ENCODE data around the gene ATP5IF1. TPM values are rescaled to one million over a fixed set of nuclear protein-coding genes. Genes with fewer than 3 reads are reported as not detected.

ATP5IF1 gene
- total RNA-seq, 1 donor from 2014 or later, result 128 TPM

DNA sequence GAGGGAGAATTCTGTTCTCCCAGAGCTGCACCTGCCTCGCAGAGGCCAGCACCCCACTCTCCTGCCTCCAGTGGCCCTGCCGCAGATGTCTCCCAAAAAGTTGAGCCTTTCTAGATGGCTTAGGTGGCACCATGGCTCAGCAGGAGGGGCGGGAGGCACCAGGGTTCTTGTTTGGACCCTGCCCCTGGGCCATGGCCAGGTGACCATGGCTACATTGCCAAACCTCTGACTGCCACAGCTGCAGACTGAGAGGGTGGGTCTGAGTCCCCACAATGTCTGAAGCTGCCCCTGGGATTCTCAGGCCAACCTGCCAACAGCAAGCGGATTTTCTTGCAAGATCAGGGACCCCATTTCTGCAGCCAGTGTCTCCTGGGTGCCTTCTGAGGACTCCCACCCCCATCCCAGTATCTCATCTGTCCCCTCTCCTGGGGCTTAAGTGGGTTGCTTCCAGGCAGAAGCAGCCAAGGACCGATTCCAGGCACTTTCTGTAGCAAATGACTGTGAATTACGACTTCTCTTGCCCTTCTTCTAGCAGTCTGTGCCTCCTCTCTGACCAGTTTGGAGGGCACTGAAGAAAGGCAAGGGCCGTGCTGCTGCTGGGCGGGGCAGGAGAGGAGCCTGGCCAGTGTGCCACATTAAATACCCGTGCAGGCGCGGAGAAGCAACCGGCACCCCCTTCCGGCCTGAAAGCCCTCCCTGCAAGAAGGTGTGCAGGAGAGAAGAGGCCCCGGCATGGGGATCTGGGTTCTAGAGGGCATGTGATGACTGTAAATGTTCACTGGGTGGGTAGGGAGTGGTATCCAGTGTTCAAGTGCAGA, 45.9 kb downstream of the ATP5IF1 start:
- Mint-ChIP-seq H3K9me3 (no peaks in the 10 kb centered on the region), H3K4me1 (ENCODE audit: low read depth) (peaks cover 8% of the 10 kb centered on the region), H3K27ac (no peak overlapping the region), H3K4me3 (no peak overlapping the region), H3K36me3 (ENCODE audit: low read depth) (peaks cover 20% of the 10 kb centered on the region), H3K27me3 (ENCODE audit: insufficient read depth) (no peaks in the 10 kb centered on the region)
- intact Hi-C loops (cut with micrococcal nuclease), result no loop called here
- DNase-seq (ENCODE audit: low spot score), result no peak

DNA sequence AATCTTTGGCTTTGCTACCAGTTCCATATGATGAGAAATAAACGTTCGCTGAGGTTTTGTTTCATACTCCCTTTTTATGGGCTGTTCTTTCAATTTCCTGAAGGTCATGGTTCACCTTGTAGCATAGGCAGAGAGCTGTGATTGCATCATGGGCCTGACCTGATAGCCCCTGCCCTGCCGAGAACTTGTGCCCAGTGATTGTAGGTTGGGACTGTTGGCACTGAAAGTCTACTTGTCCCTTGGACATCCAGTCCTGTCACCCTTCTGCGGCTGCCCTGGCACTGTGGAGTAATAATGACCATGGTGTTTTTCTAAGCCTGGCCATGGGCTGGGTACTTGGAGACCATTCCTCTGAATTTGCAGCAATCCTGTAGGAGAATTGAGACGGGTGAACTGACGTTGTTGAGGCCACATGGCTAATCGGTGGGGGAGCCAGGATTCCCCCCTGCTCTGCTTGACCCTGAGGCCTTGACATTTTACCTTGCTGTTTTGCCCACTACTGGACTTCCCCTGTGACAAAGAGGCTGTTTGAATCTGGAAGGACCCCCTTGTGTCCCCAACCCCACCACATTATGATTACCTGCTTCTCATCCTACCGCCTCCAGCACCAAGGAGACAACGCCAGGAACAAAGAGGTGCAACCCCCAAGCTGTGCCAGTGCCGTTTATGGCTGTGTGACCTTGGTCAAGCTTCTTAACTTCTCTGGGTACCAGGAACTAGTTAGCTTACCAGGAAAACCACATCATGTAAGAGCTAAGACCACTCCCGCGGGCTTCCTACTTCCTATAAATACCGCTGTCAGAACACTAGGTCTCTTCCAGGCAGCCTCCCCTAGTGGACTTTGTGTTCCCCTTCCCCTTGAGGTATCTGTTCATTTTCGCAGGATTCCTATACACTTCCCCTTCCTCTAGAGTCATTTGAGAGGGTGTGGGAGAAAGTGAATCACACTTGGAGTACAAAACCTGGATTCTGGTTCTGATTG, 46.8 kb downstream of the ATP5IF1 start:
- H3K27me3 Mint-ChIP-seq (ENCODE audit: insufficient read depth), result no peaks in the 10 kb centered on the region
- no peak for DNase-seq (ENCODE audit: low spot score)
- H3K27ac Mint-ChIP-seq, result no peak overlapping the region
- H3K4me3 Mint-ChIP-seq, result no peak overlapping the region
- no peaks in the 10 kb centered on the region for H3K9me3 Mint-ChIP-seq
- intact Hi-C loops (cut with micrococcal nuclease), result no loop called here
- H3K36me3 Mint-ChIP-seq (ENCODE audit: low read depth), result peaks cover 16% of the 10 kb centered on the region
- peaks cover 8% of the 10 kb centered on the region for H3K4me1 Mint-ChIP-seq (ENCODE audit: low read depth)

- Mint-ChIP-seq H3K27ac (no peak overlapping the region), H3K27me3 (ENCODE audit: insufficient read depth) (no peaks in the 10 kb centered on the region), H3K4me3 (no peak overlapping the region), H3K36me3 (ENCODE audit: low read depth) (peaks cover 5% of the 10 kb centered on the region), H3K4me1 (ENCODE audit: low read depth) (peaks cover 8% of the 10 kb centered on the region), H3K9me3 (no peaks in the 10 kb centered on the region)
- intact Hi-C loops (cut with micrococcal nuclease), result no loop called here
- no peak for DNase-seq (ENCODE audit: low spot score)
These were observed 50.2 kb downstream of the ATP5IF1 start for GRCh38 chr1:28286111-28286510.

Other genes starting within 250 kb of the ATP5IF1 start
- gene EYA3, start 147.5 kb upstream of the ATP5IF1 start, total RNA-seq, result 32.2 and 35.5 TPM in 2 replicates
- 0.24 and 0.62 TPM in 2 replicates for gene PTAFR, start 59.4 kb upstream of the ATP5IF1 start, total RNA-seq
- gene DNAJC8, start 3.1 kb upstream of the ATP5IF1 start, total RNA-seq, result 95.4 and 97.1 TPM in 2 replicates
- gene SESN2, start 23.4 kb downstream of the ATP5IF1 start, total RNA-seq, result 18.7 and 19.3 TPM in 2 replicates
- 19.5 and 21.5 TPM in 2 replicates for gene MED18, start 92.9 kb downstream of the ATP5IF1 start, total RNA-seq
- gene PHACTR4, start 133.6 kb downstream of the ATP5IF1 start, total RNA-seq, result 28.9 and 31.8 TPM in 2 replicates

Data from activated T-helper 1 cell treated with anti-CD3 and anti-CD28 coated beads, Interleukin-12 subunit alpha, Interleukin-12 subunit beta, Interleukin-2, Interleukin-4 antibody, amounts not matched to agents 30 ng/mL and 10 ng/mL and 1 ng/mL, durations not matched to agents 14 hours and 24 hours and 36 hours (primary cell).